CD4-positive, alpha-beta T cell treated with Interleukin-12 subunit alpha and Interleukin-12 subunit beta, for 1 hour (primary cell): Measurements from ENCODE around the gene ZNF521.

Source experiments
- DNase-seq: peaks from one replicate; pipeline ENCODE4 v3.0.0-alpha.2; 2020

The ZNF521 gene

GRCh38 chr18:25164211-25164847 lies 187.6 kb downstream of the ZNF521 start:
- DNase-seq: no peak

DNA sequence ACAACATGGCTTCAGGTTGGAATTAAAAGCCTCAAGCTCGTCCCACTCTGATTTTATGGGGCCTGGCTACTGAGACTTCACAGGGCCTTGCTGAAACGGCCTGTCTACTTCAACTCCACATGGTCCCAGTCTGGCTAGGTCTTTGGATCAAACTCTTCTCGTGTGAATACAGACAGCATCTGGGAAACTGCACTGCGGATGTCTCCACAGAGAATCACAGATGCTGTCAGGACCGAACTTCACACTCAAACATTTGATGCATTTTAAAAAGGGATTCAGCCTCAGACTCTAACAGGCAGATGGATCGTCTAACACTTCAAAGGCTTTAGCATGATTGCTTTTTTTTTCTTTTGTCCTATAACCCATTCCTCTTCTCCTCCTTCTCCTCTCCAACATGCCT lies 198.5 kb downstream of the ZNF521 start:
- no peak for DNase-seq

DNA sequence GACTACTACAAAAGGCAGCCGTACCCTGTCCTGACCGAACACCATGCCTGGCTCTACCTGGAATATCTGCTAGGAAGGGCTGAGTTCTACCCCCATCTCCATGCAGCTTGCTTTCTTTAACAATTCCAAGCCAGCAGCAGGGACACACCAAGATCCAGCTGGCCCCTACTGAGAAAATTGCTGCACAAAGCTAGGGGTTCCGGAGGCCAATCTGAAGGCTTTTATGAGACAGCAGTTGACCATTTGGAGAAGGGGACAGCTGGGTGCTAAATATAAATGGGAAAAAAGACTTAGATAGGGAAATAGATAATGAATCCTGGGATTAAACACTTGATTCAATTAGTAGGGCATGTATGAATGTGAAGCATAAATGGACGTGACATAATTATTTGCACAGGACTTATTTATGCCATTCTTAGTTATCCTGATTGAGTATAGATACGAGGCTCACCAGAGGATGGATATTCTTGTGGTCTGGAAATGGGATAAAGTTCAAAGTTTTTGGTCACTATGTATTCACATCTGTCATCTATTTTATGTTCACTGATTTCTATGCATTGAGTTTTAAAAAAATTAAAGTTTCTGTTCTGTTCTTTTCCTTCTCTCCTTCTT lies 204.0 kb downstream of the ZNF521 start:
- DNase-seq: no peak

DNA sequence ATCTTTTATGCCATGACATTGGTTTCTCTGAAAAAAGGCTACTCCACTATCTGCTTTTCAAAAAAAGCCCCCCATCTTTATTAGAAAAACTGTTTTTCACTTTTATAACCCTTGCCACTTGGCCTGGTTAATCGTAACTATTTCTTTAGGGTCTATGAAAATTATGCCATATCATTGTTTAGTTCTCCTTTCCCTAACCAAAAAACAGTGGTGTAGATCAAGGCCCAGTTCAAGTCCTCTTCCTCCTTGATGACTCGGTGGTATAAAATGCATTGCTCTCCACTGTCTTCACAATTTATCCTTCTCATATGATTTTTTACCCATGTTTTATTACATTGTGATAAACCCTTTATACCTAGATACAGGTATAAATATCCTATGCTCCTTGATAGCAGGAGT lies 205.5 kb downstream of the ZNF521 start:
- no peak for DNase-seq

DNA sequence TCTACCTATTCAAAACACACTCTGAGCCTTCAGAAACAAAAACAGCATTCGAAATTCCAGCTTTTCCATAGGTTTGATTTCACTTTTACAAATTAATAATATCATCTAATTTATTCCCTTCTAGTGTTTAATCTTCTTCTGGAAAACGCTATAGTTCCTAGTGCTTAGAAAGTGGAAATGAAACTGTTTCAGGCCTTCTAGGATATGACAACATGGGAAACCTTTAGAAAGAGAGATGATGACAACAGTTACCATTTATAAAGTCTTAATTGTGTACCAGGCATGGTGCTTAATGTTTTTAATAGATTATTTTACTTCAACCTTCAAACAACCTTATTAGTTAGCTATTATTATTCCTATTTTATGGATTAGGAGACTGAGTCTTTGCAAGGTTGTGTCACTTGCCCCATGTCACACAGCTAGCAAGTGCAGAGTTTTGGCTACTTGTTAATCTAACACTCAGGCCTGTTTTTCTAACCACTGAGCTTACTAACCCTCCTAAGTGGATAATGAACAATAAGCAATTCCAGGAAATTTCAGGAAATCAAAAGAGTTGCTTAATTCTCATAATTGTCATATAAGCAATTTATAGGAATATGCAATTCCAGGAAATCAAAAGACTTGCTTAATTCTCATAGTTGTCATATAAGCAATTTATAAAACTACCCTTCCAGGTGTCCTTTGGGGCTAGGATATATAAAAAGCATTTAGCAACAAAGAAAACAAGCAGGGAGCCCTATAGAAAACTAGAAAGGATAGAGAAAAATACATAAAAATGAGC lies 206.0 kb downstream of the ZNF521 start:
- no peak for DNase-seq

GRCh38 chr18:25144820-25145219 lies 207.1 kb downstream of the ZNF521 start:
- no peak for DNase-seq

GRCh38 chr18:25141886-25142285 lies 210.1 kb downstream of the ZNF521 start:
- no peak for DNase-seq

DNA sequence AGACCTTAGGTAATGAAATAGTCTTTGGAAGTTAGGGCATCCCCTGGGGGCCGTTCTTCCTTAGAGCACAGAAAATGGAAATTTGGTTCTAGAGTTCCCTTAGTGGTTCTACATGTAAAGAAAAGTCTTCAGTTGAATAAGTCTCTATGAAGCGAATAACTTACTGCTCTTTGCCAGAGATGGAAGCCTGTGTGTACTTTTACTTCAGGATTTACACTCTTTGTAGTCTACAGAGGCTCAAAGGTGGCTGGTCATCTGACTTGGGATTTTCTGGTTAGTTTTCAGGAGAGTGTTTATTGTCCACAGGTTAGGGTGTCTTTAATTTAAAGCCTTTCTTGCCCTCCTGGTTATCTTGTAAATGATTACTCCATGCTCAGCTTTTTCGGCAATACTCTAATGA lies 210.6 kb downstream of the ZNF521 start:
- no peak for DNase-seq

DNA sequence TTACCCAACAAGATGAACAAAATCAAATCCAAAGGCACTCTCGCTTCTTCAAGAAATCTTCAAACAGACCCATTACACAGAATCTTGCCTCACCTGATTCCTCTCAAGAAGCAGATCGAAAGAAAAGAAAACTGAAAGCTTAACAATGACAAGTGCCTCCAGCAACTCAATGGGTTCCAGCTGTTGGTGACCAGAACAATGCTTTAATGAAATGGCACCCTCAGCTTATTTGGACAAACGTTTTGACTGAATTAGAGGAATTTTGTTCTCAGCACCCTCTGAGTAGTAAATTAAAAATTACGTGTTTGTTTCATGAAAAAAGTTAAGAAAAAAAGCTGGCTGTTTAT lies 211.0 kb downstream of the ZNF521 start:
- DNase-seq: no peak

DNA sequence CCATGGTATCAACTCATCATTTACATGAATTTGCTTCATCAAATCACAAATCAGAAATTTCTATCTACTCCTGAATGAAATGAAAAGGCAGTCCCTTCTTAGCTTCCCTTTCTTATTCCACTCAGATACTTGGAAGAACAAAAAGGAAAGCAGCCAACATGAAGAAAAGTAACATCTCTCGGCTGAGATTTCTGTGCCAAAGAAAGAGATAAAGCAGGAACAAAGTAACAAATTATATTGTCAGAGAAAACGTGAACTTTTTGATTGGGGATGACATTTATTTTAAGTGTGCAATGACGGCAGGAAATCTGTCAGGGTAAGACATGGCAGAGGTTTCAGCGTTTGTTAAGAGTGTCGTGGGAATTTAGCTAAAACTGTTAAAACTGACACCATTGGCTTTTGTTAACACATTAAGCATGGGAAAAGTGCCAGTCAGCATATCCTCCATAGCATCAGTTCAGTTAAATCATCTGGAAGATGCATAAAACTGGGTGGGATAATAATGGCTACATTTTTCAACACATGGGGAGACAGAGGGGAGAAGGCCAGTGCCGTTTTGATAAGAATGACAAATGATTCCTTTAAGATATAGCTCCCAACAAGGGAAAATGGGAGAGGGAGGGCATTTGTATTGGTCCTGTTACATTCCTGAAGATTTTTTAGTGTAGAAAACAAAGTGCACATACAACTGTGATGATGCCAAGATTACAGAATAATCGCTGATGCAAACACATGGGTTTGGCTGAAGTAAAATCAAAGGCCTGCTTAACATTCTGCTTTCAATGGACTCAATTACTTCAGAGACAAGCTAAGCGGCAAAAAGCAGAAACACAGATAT lies 211.6 kb downstream of the ZNF521 start:
- DNase-seq: no peak

DNA sequence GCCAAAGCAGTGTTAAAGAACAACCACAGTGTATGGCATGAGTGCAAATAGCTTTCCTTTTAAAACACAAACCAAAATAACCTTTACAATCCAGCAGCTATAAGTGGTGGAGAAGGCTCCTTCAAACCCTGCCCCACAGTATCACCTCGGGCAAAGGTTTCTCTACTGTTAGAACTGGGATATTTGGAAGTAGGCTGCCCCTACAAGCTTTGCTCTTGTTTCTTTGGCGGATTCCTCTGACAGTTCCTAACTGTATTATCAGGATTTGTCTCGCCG lies 214.8 kb downstream of the ZNF521 start:
- no peak for DNase-seq

- no peak for DNase-seq
Measured at GRCh38 chr18:25136416-25137196, 215.4 kb downstream of the ZNF521 start.

- no peak for DNase-seq
Measured at GRCh38 chr18:25134861-25135260, 217.1 kb downstream of the ZNF521 start.

GRCh38 chr18:25133879-25134278 lies 218.1 kb downstream of the ZNF521 start:
- DNase-seq: no peak

GRCh38 chr18:25132786-25133496 lies 219.0 kb downstream of the ZNF521 start:
- DNase-seq: no peak

DNA sequence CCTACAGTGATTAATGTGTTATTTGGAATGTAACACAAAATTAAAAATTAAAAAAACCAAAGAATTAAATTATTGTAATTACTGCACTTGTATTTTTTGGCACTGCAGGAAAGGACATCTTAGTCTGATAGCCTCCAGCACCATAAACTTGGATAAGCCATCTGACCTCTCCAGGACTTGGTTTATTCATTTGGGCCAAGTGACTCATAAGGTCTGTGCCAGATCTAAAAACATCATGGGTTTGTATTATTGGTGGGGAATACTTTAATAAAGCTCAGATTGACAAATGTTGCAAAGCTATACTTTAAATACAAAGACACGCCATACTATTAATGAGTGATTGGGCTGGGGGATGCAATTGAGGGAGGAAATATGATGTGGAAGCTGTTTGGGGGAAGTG lies 225.2 kb downstream of the ZNF521 start:
- DNase-seq: no peak

DNA sequence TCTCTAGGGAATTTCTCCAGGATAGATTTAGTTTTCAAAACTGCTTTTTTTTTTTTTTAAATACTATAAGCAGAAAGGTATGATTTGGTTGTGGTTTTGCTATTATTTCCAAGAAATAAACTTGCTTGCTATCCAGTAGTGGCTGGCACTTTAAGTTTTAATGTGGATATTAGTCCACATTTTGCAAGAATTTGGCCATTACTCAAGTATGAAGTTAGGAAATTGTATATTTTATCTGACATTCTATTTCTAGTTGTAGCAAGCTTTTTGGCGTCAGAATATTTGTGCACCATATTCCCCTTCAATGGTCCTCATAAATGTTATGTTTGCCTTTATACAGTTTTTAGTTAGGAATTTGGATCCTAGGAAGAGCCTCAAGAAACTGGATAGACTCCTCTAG lies 226.3 kb downstream of the ZNF521 start:
- DNase-seq: no peak

- no peak for DNase-seq
Measured at GRCh38 chr18:25123438-25124232, 228.3 kb downstream of the ZNF521 start.

- no peak for DNase-seq
Measured at GRCh38 chr18:25121442-25121841, 230.5 kb downstream of the ZNF521 start.

GRCh38 chr18:25113566-25113965 lies 238.4 kb downstream of the ZNF521 start:
- no peak for DNase-seq

- no peak for DNase-seq
Measured at GRCh38 chr18:25112821-25113434, 239.0 kb downstream of the ZNF521 start.
